GM23338 (cell line): ENCODE data around the gene CIB1. TPM values are rescaled to one million over a fixed set of nuclear protein-coding genes. Genes with fewer than 3 reads are reported as not detected.
"Not testable (repeated sequence)": the region's sequence is repeated elsewhere in the genome, so short reads cannot be mapped to it uniquely, and the experiment has no call there.

Experiments
- ATAC-seq: fragments of 200-7000 bp; cut with Tn5 transposase; 3 replicates; pipeline ENCODE4 v1.9.1; 2020
- DNase-seq: peaks from one replicate; pipeline ENCODE4 v3.0.0-alpha.2; 2015; ENCODE audit warnings: low spot score
- H2AFZ ChIP-seq: fragments of 200-600 bp; sonication (generic); 2 replicates; pipeline ENCODE4 v1.8.0; 2016; ENCODE audit warnings: antibody characterized with exemption, mild to moderate bottlenecking, moderate library complexity
- H3F3A ChIP-seq: fragments of 200-600 bp; sonication (generic); replicated peaks from 2 replicates; pipeline ENCODE4 v1.8.0; 2017; ENCODE audit warnings: antibody characterized with exemption, mixed run types, low read depth
- H3K27ac ChIP-seq: fragments of 200-600 bp; sonication (generic); 2 replicates; pipeline ENCODE4 v1.6.1; 2016; ENCODE audit warnings: low read depth
- H3K27me3 ChIP-seq: fragments of 200-600 bp; sonication (generic); 2 replicates; pipeline ENCODE4 v1.8.0; 2016; ENCODE audit warnings: mild to moderate bottlenecking, mixed run types, moderate library complexity; ENCODE audit not compliant: insufficient read depth
- H3K36me3 ChIP-seq: fragments of 200-600 bp; sonication (generic); 2 replicates; pipeline ENCODE4 v1.8.0; 2016; ENCODE audit warnings: mild to moderate bottlenecking; ENCODE audit not compliant: insufficient read depth
- H3K4me1 ChIP-seq: fragments of 200-600 bp; sonication (generic); 2 replicates; pipeline ENCODE4 v1.8.0; 2016; ENCODE audit warnings: mild to moderate bottlenecking, moderate library complexity; ENCODE audit not compliant: insufficient read depth
- H3K4me2 ChIP-seq: fragments of 200-600 bp; sonication (generic); 2 replicates; pipeline ENCODE4 v1.7.1; 2017; ENCODE audit warnings: mixed run types
- H3K4me3 ChIP-seq: fragments of 200-600 bp; sonication (generic); 2 replicates; pipeline ENCODE4 v1.6.1; 2016; ENCODE audit warnings: mixed run types
- H3K79me2 ChIP-seq: fragments of 200-600 bp; sonication (generic); replicated peaks from 2 replicates; pipeline ENCODE4 v1.8.0; 2017; ENCODE audit warnings: mild to moderate bottlenecking; ENCODE audit not compliant: insufficient read depth
- H3K9me2 ChIP-seq: fragments of 200-600 bp; sonication (generic); 2 replicates; pipeline ENCODE4 v1.8.0; 2017; ENCODE audit not compliant: insufficient read depth
- H4K20me1 ChIP-seq: fragments of 200-600 bp; sonication (generic); replicated peaks from 2 replicates; pipeline ENCODE4 v1.8.0; 2017; ENCODE audit warnings: mild to moderate bottlenecking; ENCODE audit not compliant: insufficient read depth
- H3K27ac Mint-ChIP-seq: 2 replicates; pipeline ENCODE4 v1.8.0; 2020; ENCODE audit warnings: inconsistent platforms, mild to moderate bottlenecking, moderate library complexity, mixed read lengths
- H3K27me3 Mint-ChIP-seq: 3 replicates; pipeline ENCODE4 v1.8.0; 2022; ENCODE audit warnings: low read depth, mild to moderate bottlenecking, moderate library complexity, mixed read lengths, inconsistent platforms; ENCODE audit not compliant: insufficient read depth, poor library complexity
- H3K36me3 Mint-ChIP-seq: 3 replicates; pipeline ENCODE4 v1.8.0; 2021; ENCODE audit warnings: low read depth, mild to moderate bottlenecking, inconsistent platforms, moderate library complexity, mixed read lengths
- H3K4me1 Mint-ChIP-seq: 3 replicates; pipeline ENCODE4 v1.8.0; 2020; ENCODE audit warnings: mild to moderate bottlenecking, inconsistent platforms, mixed read lengths
- H3K4me3 Mint-ChIP-seq: 3 replicates; pipeline ENCODE4 v1.8.0; 2021; ENCODE audit warnings: moderate library complexity, mild to moderate bottlenecking, inconsistent platforms, mixed read lengths
- H3K9me3 Mint-ChIP-seq: 3 replicates; pipeline ENCODE4 v1.8.0; 2020; ENCODE audit warnings: moderate library complexity, mild to moderate bottlenecking, inconsistent platforms, mixed read lengths
- CREB1 ChIP-seq: fragments of 250-450 bp; sonication (Bioruptor Pico); IDR thresholded peaks from 2 replicates; pipeline ENCODE4 v1.5.0; 2020; ENCODE audit warnings: low read depth, mild to moderate bottlenecking, moderate library complexity
- EZH2phosphoT487 ChIP-seq: fragments of 200-600 bp; sonication (generic); IDR thresholded peaks from one replicate; pipeline ENCODE4 v1.8.1; 2018; ENCODE audit warnings: antibody characterized with exemption; ENCODE audit not compliant: unreplicated experiment
- long read RNA-seq: library from polyadenylated mRNA; unstranded; transcript quantifications from one replicate; pipeline ENCODE4 v2.0.0, GENCODE V29; 2020; ENCODE audit not compliant: unreplicated experiment
- polyA plus RNA-seq: library from polyadenylated mRNA; unstranded; fragments of >200 nt; fragmentation: Nextera tagmentation; extraction: Ambion mirVana; gene quantifications from 2 replicates; pipeline ENCODE4 v1.2.1, GENCODE V29; 2016
- total RNA-seq: library from RNA; depleted of rRNA; stranded (reverse); fragments of >200 nt; shearing (Covaris generic); gene quantifications from 2 replicates; pipeline ENCODE4 v1.2.3, GENCODE V29; 2014; rRNA removed
- TF ChIP-seq, protein P1 (sequence below), 2 experiments: fragments of 200-600 bp in 1 of 2; sonication (generic) in 1 of 2; conservative IDR thresholded peaks; 2 replicates each; pipeline versions ENCODE4 v1.5.1 to v1.6.1; 2016 to 2017; ENCODE audit warnings: antibody characterized with exemption in 2 of 2, low read depth in 2 of 2, mild to moderate bottlenecking in 2 of 2, moderate library complexity in 1 of 2

Gene CIB1
- total RNA-seq (9.8 and 11.2 TPM in 2 replicates), polyA plus RNA-seq (33.5 and 35.9 TPM in 2 replicates)
- long read RNA-seq, transcript CIB1-201 (7 exons, 1,247 nt), result major isoform, 23 of 31 reads
- long read RNA-seq, partial matches to known transcripts, result 0 of 31 reads
- long read RNA-seq, other reads (novel, unspliced or antisense), result 8 of 31 reads

DNA sequence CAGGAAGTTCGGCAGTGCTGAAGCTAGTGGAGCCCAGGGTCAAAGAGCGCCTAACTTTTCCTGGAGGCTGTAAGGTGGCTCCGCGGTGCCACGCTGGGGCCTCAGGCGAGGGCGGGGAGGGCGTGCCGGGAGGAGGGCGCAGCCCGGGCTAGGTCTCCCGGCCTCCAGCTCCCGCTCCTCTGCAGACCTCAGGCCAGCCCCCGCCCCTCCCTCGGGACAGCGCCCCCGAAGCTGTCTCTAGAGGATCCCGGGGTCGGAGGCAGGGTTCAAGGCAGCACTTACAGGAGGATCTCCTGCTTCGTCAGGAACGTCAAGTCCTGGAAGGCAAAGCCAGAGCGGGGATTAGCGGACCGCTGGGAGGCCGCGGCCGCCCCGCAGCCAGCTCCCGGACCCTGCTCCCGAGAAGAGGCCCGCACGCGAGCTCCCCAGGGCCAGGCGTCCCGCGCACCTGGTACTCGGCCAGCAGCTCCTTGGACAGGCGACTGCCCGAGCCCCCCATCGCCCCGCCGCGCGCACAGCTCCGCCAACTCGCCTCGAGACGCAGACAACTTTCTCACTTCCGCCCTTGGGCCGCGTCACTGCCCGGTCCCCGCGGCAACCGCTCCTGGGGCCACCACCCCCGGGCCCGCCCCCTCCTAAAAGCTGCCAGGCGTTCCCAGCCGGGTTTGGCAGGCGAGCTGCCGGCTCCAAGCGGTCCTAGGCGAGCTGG is at the start of gene CIB1:
CIB1 (minus strand) TSS at position 555 of the 709 bp plus-strand sequence; CDS start at position 499, 56 bp downstream.
- peaks cover 4% of the 10 kb centered on the region; the same call in 1 of the 2 replicates for H3K36me3 ChIP-seq
- H3K27ac Mint-ChIP-seq, result no peak within 1 kb of the TSS

DNA sequence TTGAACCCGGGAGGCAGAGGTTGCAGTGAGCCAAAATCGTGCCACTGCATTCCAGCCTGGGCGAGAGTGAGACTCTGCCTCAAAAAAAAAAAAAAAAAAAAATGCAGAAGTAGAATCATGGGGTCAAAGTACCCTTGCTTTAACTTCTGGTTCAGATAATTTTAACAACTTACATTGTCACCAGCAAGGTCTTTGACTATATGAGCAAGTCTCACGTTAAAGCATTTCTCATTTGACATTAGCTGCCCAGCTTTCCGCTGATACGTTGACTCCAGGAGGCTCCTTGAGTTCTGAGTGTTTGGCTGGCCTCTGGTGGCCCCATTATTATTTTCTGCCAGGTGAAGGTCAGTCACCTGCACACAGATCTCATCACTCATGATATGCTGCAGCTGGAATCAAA is 47.9 kb upstream of the CIB1 start:
- H3K36me3 ChIP-seq, H3K27me3 Mint-ChIP-seq, ATAC-seq, H2AFZ ChIP-seq, H3K4me3 Mint-ChIP-seq, H3K27me3 ChIP-seq, H3K4me1 ChIP-seq, H3K27ac Mint-ChIP-seq, H3K27ac ChIP-seq, H4K20me1 ChIP-seq, H3K4me1 Mint-ChIP-seq, H3F3A ChIP-seq, DNase-seq, H3K9me3 Mint-ChIP-seq, H3K79me2 ChIP-seq, H3K9me2 ChIP-seq, H3K4me2 ChIP-seq, H3K36me3 Mint-ChIP-seq, H3K4me3 ChIP-seq: not testable (repeated sequence)
- TF ChIP-seq, protein P1, sequence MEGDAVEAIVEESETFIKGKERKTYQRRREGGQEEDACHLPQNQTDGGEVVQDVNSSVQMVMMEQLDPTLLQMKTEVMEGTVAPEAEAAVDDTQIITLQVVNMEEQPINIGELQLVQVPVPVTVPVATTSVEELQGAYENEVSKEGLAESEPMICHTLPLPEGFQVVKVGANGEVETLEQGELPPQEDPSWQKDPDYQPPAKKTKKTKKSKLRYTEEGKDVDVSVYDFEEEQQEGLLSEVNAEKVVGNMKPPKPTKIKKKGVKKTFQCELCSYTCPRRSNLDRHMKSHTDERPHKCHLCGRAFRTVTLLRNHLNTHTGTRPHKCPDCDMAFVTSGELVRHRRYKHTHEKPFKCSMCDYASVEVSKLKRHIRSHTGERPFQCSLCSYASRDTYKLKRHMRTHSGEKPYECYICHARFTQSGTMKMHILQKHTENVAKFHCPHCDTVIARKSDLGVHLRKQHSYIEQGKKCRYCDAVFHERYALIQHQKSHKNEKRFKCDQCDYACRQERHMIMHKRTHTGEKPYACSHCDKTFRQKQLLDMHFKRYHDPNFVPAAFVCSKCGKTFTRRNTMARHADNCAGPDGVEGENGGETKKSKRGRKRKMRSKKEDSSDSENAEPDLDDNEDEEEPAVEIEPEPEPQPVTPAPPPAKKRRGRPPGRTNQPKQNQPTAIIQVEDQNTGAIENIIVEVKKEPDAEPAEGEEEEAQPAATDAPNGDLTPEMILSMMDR (conservative IDR thresholded peaks at IDR 0.05; ENCODE audit: low read depth in 2 of 2), result 0 out of 4 replicates have a peak, but pooled peaks of 1 of the 2 experiments have one; percentile 2

More for the DNA sequence above, at the start of gene CIB1:
- H3K4me3 Mint-ChIP-seq, result peak within 1 kb of the TSS; percentile 76
- Histone ChIP-seq H3K9me2 (no peaks in the 10 kb centered on the region), H3K27me3 (no peaks in the 10 kb centered on the region), H3F3A (peaks cover 11% of the 10 kb centered on the region; the same call in 1 of the 2 replicates), H3K4me1 (peaks cover 14% of the 10 kb centered on the region; the same call in 1 of the 2 replicates), H3K4me3 (peak within 1 kb of the TSS; percentile 85), H3K4me2 (peak within 1 kb of the TSS; percentile 89), H3K27ac (peak within 1 kb of the TSS; percentile 16; the same call in 1 of the 2 replicates), H3K79me2 (no peaks in the 10 kb centered on the region), H2AFZ (peak within 1 kb of the TSS; percentile 98), H4K20me1 (no peaks in the 10 kb centered on the region)
- peaks cover 13% of the 10 kb centered on the region for H3K36me3 Mint-ChIP-seq
- H3K4me1 Mint-ChIP-seq, result peaks cover 7% of the 10 kb centered on the region
- H3K27me3 Mint-ChIP-seq, result peaks cover 11% of the 10 kb centered on the region
- H3K9me3 Mint-ChIP-seq, result no peaks in the 10 kb centered on the region
- ATAC-seq (peak; percentile 90), DNase-seq (peak; percentile 96)
- TF ChIP-seq CREB1 (CRISPR knock-in tag) (peak; percentile 74), EZH2phosphoT487 (no peak)

GRCh38 chr15:90280743-90281142 is 47.0 kb upstream of the CIB1 start:
- H3K4me2 ChIP-seq, H3K36me3 Mint-ChIP-seq, H3K9me2 ChIP-seq, H2AFZ ChIP-seq, H3F3A ChIP-seq, H3K4me1 Mint-ChIP-seq, H3K27ac ChIP-seq, H3K27me3 ChIP-seq, H3K9me3 Mint-ChIP-seq, H3K27ac Mint-ChIP-seq, H3K79me2 ChIP-seq, ATAC-seq, H3K27me3 Mint-ChIP-seq, DNase-seq, H3K4me1 ChIP-seq, H3K36me3 ChIP-seq, H3K4me3 ChIP-seq, H4K20me1 ChIP-seq, H3K4me3 Mint-ChIP-seq: not testable (repeated sequence)

- not testable (repeated sequence) for H3K4me1 Mint-ChIP-seq, H3K36me3 ChIP-seq, H3K27me3 ChIP-seq, H3K4me3 Mint-ChIP-seq, H2AFZ ChIP-seq, H3K9me2 ChIP-seq, H3K4me3 ChIP-seq, H3K27ac ChIP-seq, H4K20me1 ChIP-seq, DNase-seq, H3K4me2 ChIP-seq, H3K27me3 Mint-ChIP-seq, H3K9me3 Mint-ChIP-seq, H3K4me1 ChIP-seq, H3K27ac Mint-ChIP-seq, H3K79me2 ChIP-seq, H3F3A ChIP-seq, ATAC-seq
- H3K36me3 Mint-ChIP-seq, result peaks cover 15% of the 10 kb centered on the region
Observed at GRCh38 chr15:90278467-90278866, 44.7 kb upstream of the CIB1 start.
